ENCODE data around the gene SLC24A4.

SLC24A4 gene

DNA sequence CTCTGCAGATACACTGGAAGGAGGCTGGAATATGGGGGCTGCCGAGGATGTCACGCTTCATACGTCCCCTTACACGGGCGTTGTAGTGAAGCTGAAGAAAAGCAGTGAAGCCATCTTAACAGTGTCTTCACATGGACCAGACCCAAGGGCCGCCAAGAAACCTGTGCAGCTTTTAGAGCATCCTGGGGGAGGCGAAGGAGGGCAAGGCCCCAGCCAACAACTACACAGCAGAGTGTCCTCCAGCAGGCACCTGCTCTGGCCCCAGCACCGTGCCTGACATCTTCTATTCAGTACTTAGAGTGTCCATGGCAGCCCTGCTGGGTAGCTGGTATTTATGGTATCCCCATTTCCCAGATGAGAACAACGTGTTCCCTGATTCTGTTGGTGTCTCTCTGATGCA lies 141.8 kb downstream of the SLC24A4 start:
- DNase-seq (ENCODE audit: low read depth), result no peak
- H3K4me3 ChIP-seq (ENCODE audit: low read depth, low read length), result no peak overlapping the region

DNA sequence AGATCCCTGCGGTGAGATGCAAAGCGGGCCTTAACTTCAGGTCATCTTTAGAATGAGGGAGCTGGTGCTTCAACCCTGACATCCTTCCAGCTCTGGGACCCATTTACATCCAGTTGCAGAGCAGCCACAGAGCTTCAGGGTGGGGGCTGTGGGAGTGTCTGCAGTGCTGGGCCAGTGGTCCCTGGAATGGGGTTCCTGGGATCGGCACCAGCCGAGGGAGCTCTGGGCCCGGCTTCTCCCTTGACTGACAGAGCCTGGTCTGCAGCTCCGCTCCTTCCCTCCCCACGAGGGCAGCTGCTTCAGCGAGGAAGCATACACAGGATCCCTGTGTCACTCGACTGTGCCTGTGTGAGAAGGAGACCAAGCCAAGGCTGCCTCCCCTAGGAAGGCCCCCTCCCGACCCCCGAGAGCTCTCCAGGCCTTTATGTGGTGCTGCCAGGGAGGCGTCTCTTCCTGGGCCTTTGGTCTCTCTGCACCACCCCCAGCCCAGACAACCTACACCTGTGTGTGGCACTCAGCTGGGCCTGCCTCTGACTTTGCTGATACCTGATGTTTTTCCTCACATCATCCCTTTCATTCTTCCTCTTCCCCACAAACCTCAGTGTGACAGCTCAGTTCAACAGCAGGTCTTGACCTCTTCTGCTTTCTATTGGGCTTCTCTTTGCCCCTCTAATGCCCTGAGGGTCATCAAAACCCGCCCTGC lies 142.5 kb downstream of the SLC24A4 start:
- no peak overlapping the region for H3K4me3 ChIP-seq (ENCODE audit: low read depth, low read length)
- no peak for DNase-seq (ENCODE audit: low read depth)

DNA sequence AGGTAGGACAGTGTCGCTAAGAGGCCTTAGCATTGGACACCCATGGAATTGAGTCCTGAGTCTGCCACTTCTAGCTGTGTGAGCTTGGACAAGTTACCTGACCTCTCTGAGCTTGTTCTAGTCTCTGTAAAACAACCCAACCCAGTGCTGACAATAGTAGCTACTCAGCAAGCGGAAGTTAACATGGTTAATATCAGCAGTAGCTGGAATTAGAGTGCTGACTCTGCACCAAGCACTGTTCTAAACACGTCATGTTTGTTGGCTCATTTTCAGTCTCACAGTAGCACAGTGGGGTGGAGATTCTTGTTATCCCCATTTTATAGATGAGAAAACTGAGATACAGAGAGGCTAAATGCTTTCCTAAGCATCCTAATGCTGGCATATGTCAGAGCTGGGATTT lies 143.1 kb downstream of the SLC24A4 start:
- no peak for DNase-seq (ENCODE audit: low read depth)
- H3K4me3 ChIP-seq (ENCODE audit: low read depth, low read length), result no peak overlapping the region

DNA sequence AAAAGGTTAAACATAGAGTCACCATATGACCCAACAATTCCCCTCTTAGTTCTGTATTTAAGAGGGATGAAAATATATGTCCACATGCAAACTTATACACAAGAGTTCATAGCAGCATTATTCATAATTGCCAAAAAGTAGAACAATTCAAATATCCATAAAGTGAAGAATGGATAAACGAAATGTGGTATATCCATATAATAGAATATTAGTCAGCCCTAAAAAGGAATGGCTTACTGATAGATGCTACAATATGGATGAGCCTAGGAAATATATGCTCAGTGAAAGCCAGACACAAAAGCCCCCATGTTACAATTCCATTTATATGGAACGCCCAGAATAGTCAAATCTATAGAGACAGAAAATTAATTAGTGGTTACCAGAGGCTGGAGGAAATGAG lies 146.6 kb downstream of the SLC24A4 start:
- no peak for DNase-seq (ENCODE audit: low read depth)
- H3K4me3 ChIP-seq (ENCODE audit: low read depth, low read length), result no peak overlapping the region

DNA sequence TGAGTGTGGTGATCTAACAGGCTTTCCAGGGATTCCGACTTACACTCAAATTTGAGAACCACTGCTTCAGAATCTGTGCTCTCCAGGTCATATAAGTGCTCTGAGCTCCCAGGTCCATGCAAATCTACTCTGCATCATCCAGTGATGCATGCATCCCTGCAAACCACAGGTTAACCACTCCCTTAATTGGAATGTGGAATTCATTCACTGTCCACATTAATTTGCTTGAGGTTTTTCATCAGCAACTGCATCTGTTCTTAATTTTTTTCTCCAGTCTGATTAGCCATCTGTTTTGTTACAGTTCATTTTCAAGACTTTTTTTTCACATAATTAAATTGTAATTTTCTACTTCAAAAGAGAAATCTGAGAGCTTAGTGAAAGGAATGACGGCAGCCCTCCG lies 147.2 kb downstream of the SLC24A4 start:
- H3K4me3 ChIP-seq (ENCODE audit: low read depth, low read length), result no peak overlapping the region
- no peak for DNase-seq (ENCODE audit: low read depth)

DNA sequence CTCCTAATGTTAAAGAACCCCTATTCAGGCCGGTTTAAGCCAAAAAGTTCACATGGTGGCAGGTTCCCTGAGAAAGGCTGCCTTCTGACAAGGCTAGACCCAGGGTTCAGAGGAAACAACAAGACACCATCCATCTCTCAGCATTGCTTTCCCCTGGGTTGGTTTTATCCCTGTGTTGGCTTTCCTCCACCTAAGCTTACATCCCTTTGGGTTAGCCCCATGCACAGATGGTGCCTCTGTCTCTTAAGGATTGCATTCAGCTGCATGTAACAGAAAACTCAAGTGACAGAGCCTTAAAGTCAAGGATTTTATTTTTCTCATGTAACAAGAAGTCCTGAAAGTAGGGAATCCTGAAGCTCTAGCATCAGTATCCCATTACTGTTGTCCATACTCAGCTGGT lies 147.8 kb downstream of the SLC24A4 start:
- H3K4me3 ChIP-seq (ENCODE audit: low read depth, low read length), result no peak overlapping the region
- no peak for DNase-seq (ENCODE audit: low read depth)

DNA sequence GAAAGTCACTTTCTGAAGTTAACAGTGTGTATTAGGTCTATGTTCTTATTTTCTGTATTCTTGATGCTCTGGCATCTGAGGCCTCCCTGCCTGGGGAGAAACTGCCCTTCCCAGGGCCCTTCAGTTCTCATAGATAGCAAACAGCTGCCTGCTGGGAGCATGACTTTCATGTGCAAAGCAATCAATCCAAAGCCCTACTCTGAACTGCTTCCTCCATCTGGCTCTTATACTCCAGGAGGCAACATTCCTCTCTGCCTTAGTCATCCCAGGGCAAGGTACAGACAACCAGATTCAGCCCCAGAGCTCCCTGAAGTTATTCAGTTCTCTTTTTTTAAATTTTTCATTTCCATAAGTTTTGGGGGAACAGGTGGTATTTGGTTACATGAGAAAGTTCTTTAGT lies 149.0 kb downstream of the SLC24A4 start:
- DNase-seq (ENCODE audit: low read depth), result peak; percentile 52
- H3K4me3 ChIP-seq (ENCODE audit: low read depth, low read length), result no peak overlapping the region

DNA sequence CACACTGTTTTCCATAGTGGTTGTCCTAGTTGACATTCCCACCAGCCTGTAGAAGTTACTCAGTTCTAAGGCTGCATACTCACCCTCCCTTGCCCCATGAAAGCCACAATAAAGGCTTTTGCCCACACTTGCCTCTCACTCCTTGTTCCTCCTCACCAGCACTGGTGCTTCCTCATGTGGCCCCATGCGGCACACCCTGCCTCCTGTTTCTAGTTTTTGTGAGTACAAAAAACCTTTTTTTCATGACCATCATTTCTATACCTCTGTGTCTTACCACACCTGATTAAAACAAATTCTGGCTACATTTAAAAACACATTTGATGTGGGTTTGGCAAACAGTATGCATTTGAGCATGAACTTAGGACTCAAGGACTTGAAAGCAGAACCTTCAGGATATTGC lies 149.9 kb downstream of the SLC24A4 start:
- H3K4me3 ChIP-seq (ENCODE audit: low read depth, low read length), result no peak overlapping the region
- no peak for DNase-seq (ENCODE audit: low read depth)

DNA sequence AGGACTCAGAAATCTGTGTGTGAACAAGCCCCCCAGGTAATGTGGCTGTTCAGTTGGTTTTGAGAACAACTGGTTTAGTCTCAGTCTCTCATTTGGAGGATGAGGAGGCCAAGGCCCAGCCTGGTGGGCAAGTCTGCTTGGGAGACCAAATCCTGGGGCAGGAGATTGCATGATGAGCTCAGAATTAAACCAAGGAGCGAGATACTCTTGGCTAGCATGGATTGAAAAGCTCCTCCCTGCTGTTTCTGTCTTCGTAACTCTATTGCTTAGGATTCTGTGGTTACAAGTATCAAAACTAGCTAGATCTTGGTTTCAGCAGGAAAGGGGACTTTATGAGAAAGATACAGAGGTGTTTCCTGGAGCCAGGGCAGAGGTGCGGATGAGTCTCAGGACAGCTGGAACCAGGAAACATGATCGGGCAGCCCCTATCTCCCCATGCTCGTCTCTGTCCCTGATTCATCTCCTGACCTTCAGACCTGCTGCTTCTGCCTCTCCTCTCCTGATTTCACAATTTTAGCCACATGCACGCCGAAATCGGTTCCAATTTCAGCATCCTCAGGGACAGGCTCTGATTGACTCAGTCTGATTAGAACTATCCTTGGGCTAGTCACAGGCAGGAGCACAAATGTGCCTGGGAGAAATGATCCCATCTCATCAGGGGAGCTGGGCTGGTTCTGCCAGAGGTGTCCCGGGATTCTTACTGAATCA lies 150.4 kb downstream of the SLC24A4 start:
- peak; percentile 76 for DNase-seq (ENCODE audit: low read depth)
- no peak overlapping the region for H3K4me3 ChIP-seq (ENCODE audit: low read depth, low read length)

DNA sequence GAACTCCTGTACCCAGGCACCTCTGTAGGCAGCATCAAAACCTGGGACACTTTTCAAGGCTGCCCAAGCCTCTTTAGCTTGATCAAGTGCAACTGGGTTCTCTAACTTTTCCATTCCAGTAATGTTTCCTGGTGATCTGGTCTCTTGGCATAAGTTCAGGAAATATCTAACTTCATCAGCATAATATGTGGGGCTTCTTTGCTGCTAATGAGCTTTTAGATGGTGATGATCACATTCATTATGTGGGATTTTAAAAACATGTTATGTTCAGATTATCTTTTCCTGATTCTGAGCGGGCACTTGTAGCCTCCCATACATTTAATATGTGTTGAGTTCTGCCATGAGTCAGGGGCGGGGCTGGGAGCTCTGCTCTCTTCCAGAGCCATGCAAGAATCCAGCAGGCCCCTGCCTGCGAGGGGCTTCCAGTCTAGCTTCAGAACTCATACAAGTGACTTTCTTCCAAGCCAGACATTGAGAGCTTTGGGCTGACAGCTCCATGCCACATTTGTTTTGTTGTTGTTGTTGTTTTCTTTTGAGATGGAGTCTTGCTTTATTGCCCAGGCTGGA lies 151.1 kb downstream of the SLC24A4 start:
- no peak overlapping the region for H3K4me3 ChIP-seq (ENCODE audit: low read depth, low read length)
- DNase-seq (ENCODE audit: low read depth), result no peak

DNA sequence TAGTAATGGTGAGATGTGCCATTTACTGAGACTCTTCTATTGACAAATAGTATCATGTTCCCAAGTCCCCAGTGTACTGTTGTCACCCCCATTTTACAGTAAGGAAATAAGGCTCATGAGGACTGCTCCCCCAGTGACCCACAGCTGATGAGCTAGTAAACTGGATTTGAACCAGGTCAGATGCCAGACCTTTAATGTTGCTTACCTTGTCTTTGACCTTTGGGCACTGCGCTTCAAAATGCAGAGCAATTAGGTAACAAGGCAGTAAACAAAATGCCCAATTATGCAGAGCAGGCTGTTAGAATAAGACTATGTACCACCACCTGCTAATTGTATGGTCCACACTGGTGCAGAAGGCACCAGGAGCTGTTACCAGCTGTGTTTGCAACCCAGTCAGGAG lies 152.1 kb downstream of the SLC24A4 start:
- H3K4me3 ChIP-seq (ENCODE audit: low read depth, low read length), result no peak overlapping the region
- no peak for DNase-seq (ENCODE audit: low read depth)

DNA sequence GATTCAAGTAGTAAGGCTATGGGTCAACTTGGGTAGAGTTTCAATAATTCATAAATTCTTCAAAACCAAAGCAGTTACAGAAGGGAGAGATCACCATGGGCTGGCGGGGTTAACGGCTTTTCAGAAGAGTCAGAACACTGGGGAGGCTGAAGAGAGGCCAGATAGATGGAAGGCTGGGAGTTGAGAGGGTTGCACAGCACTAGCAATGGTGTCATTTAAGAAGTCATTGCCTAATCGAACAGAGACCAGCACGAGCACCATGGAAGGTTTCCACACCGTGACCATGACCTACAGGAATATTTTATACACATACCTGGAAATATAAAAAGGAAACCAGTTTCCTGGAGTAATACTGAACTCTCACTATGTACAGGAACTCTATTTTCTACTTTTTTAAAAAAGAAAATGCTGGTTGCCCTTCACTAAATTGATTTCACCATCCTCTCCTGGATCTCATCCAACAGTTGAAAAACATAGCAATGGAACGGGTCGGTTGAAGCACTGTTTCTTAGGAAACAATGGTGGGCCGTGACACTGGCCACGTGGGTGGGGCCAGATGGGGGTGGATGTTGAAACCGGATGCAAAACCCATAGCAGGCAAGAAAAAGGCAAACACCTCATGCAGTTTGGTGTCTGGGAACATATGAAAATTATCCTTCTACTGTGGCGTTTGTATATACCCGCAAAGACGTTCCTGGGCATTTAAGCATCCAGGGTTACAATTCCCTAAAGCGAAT lies 152.7 kb downstream of the SLC24A4 start:
- peak; percentile 76 for DNase-seq (ENCODE audit: low read depth)

DNA sequence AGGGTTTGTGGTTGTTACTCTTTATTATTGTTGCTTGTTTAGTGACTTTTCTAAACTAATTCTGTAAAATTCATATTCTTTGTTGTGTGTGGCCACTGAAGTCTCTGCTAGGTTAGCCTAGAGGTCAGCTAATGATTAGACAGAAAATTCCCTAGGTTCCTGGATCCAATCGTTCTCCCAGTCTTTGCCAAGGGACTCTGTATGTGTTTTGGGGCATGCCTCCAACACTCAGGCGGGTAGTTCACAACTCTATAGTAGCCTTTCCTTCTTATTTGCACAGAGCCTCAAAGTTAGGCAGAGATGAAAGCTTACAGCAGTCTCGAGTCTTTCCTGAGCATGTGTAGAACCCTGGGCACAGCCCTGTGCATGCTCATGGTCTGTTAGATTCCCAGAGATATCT lies 157.9 kb downstream of the SLC24A4 start:
- no peak overlapping the region for H3K4me3 ChIP-seq (ENCODE audit: low read depth, low read length)
- DNase-seq (ENCODE audit: low read depth), result no peak

More for the DNA sequence above, 152.7 kb downstream of the SLC24A4 start:
- no peak overlapping the region for H3K4me3 ChIP-seq (ENCODE audit: low read depth, low read length)

DNA sequence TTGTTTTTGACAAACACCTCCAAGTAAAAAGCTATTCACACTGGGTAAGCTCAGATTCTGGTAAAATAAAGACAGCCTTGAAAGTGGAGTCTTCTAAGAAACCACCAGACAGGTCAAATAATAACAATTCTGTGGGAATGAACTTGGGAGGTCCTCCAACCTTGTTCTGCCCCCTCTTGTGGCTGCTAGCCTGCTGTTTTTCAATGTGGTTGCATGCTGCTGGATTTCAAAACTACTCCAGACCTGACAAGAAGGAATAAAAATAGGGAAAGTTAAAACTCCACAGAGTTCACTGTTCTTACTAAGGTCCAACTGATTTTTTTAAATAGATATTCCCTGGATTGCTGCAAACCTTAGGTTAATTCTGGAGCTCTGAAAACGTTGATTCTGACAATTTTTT lies 158.4 kb downstream of the SLC24A4 start:
- no peak for DNase-seq (ENCODE audit: low read depth)
- H3K4me3 ChIP-seq (ENCODE audit: low read depth, low read length), result no peak overlapping the region

DNA sequence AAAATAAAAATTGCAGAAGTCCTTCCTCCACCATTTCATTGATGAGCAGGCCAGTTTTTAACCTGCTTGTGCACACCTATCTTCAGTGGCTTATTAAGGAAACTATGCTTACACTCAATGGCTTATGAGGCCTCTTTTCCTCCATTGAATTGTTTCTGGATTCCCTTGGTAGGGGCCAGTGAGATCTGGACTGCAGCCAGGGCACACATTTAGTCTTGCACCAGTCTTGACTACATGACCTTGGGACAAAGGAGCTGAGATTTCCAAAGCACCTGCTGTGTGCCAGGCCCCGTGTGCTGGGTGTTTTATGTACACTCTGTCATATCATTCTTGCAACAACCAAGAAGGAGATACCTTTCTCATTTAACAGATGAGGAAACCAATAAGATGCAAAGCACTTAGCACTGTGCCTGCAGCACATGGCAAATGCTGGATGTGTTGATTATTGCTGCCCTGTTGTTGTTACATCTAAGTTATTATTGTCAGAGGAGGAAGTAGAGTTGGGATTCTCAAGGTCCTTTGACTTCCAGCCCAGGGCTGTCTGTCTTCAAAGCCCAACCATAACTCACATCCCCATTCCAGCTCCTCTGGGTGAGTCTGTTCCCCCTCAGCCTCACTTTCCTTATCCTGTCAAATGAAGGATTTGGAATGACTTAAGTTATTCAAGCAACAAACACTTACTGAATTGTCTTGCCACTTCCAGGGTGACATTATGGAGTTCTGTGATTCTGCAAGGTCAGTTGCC lies 159.0 kb downstream of the SLC24A4 start:
- no peak for DNase-seq (ENCODE audit: low read depth)
- H3K4me3 ChIP-seq (ENCODE audit: low read depth, low read length), result no peak overlapping the region

DNA sequence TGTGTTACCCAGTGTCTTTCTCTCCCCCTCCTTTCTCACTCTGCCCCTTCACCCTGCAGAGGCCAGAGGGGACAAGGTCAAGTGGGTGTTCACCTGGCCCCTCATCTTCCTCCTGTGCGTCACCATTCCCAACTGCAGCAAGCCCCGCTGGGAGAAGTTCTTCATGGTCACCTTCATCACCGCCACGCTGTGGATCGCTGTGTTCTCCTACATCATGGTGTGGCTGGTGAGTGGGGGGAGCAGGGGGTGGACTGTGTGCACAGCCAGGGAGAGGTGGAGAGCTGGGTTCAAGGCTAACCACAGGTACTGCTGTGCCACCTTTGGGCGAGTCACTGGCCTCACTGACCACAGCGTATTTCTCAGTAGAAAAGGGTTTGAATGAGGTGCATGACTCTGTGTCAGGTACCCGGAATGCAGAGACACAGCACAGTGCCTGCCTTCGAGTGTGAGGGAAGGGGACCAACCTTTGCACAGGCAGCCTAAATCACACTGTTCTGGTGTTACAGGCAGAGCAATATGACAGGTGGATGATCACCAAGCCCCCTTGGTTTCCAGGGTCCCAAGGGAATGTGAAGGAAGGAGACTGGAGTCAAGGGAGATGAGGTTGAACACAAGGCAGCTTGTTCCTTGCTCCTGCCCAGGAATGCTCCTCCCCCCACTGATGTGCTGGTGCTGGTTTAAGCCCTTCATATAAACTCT lies 159.8 kb downstream of the SLC24A4 start:
- no peak overlapping the region for H3K4me3 ChIP-seq (ENCODE audit: low read depth, low read length)
- DNase-seq (ENCODE audit: low read depth), result no peak

DNA sequence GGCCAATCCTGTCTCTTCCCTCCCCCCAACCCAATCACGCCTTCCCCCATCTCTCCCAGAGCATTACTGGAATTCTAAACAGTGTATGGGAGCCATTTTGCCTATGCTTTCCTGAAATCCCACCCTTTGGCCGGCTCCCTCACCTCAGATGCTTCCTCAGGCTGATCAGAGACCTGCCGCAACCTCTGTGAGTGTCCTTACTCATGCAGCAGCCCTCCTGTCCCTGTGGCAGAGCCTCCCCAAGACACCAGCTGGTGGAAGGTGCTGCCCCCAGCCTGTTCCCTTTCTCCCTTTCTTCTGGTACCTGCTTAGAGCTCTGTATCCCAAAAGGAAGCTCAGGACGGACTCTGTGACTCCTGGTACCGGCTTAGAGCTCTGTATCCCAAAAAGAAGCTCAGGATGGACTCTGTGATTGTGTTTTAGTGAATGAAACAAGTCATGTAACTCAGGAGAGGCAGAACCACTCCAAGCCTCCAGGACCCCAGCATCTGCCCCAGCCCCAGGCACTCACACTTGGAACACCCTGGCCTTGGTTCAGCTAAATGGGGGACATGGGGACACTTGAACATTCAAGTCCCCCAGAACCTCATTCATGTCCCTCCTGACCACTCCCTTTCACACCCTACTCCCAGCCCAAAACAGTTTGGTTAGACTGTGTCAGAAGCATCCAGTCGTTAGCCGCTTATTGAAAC lies 161.3 kb downstream of the SLC24A4 start:
- H3K4me3 ChIP-seq (ENCODE audit: low read depth, low read length), result no peak overlapping the region
- no peak for DNase-seq (ENCODE audit: low read depth)

DNA sequence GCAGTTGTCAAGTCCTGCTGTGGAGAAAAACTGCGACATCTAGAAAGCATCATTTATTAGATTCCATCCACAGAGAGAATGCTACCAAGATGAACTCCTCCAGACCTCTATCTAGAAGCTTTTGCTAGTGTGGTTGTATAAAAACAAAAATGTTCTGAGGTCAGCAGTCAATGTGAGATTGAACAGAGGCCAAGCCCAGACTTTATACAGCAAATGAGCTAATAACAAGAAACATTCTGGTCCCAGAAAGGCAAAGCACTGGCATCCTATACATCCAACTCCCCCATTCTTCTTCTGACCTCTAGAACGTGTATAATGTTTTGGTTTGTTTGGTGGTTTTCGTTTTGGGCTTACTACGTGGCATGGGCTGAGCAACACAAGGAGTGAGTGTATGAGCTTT lies 163.9 kb downstream of the SLC24A4 start:
- H3K4me3 ChIP-seq (ENCODE audit: low read depth, low read length), result no peak overlapping the region
- DNase-seq (ENCODE audit: low read depth), result no peak

Measured in skeletal muscle cell (primary cell).